Fibroblast of lung (primary cell): ENCODE results near the gene RHBDL3. TPM values are rescaled to one million over a fixed set of nuclear protein-coding genes. Genes with fewer than 3 reads are reported as not detected.

Experiments used
- DNase-seq, 2 donors: peaks; one replicate each; pipeline versions ENCODE4 v3.0.0 to v3.0.0-alpha.2; 2010; ENCODE audit warnings: low read depth in 2 of 2
- H2AFZ ChIP-seq: 2 replicates; pipeline ENCODE4 v1.5.1; 2012; ENCODE audit warnings: low read length, control low read depth, inconsistent platforms
- H3K27ac ChIP-seq: 2 replicates; pipeline ENCODE4 v1.5.1; 2011; ENCODE audit warnings: low read length, control low read depth; ENCODE audit not compliant: insufficient read depth
- H3K27me3 ChIP-seq: 2 replicates; pipeline ENCODE4 v1.5.1; 2011; ENCODE audit warnings: mild to moderate bottlenecking, low read length; ENCODE audit not compliant: control insufficient read depth, insufficient read depth
- H3K36me3 ChIP-seq: 2 replicates; pipeline ENCODE4 v1.5.1; 2011; ENCODE audit warnings: low read length; ENCODE audit not compliant: control insufficient read depth, insufficient read depth
- H3K4me1 ChIP-seq: 2 replicates; pipeline ENCODE4 v1.5.1; 2011; ENCODE audit warnings: low read length; ENCODE audit not compliant: control insufficient read depth, insufficient read depth; ENCODE audit errors: extremely low read depth
- H3K4me2 ChIP-seq: 2 replicates; pipeline ENCODE4 v1.5.1; 2011; ENCODE audit warnings: low read length, control low read depth; ENCODE audit not compliant: insufficient read depth; ENCODE audit errors: extremely low read depth
- H3K4me3 ChIP-seq, 4 experiments: fragments of 200-600 bp in 1 of 4; sonication (generic) in 1 of 4; replicated peaks in 1 of 4; 2 replicates each; pipeline ENCODE4 v1.5.1; 2011 to 2016; ENCODE audit warnings: low read length in 4 of 4, low read depth in 3 of 4, mild to moderate bottlenecking in 3 of 4, control low read depth in 2 of 4, inconsistent platforms in 1 of 4, mixed read lengths in 1 of 4; ENCODE audit not compliant: insufficient read depth in 1 of 4; ENCODE audit errors: control extremely low read depth in 1 of 4
- H3K79me2 ChIP-seq: 2 replicates; pipeline ENCODE4 v1.5.1; 2012; ENCODE audit warnings: mild to moderate bottlenecking, low read length, inconsistent platforms; ENCODE audit not compliant: control insufficient read depth, insufficient read depth
- H3K9ac ChIP-seq: 2 replicates; pipeline ENCODE4 v1.5.1; 2011; ENCODE audit warnings: mild to moderate bottlenecking, low read length, control low read depth; ENCODE audit not compliant: insufficient read depth
- H3K9me3 ChIP-seq: 2 replicates; pipeline ENCODE4 v1.5.1; 2012; ENCODE audit warnings: low read depth, low read length; ENCODE audit not compliant: control insufficient read depth, insufficient read depth
- H4K20me1 ChIP-seq: 2 replicates; pipeline ENCODE4 v1.5.1; 2011; ENCODE audit warnings: low read length; ENCODE audit not compliant: control insufficient read depth, insufficient read depth; ENCODE audit errors: extremely low read depth
- EZH2 ChIP-seq: IDR thresholded peaks from 2 replicates; pipeline ENCODE4 v1.5.1; 2012; ENCODE audit warnings: low read length, control low read depth, mild to moderate bottlenecking; ENCODE audit errors: missing control alignments
- polyA plus RNA-seq, 2 donors: library from polyadenylated mRNA; depleted of rRNA in 1 of 2; stranded (reverse) in 1 of 2; unstranded in 1 of 2; fragments of >200 nt; gene quantifications; 2 replicates each; pipeline ENCODE4 v1.2.1, GENCODE V29; 2011 to 2012; ENCODE audit warnings: missing spikeins in 1 of 2
- total RNA-seq: library from RNA; depleted of rRNA; stranded (reverse); fragments of >200 nt; gene quantifications from 2 replicates; pipeline ENCODE4 v1.2.1, GENCODE V29; 2014
- TF ChIP-seq, protein P1 (sequence below), 2 donors: IDR thresholded peaks in 1 of 2; conservative IDR thresholded peaks in 1 of 2; 1 replicate in 1 of 2; 2 replicates in 1 of 2; pipeline ENCODE4 v1.5.1; 2011 to 2012; ENCODE audit warnings: low read length in 2 of 2, control low read depth in 1 of 2, inconsistent platforms in 1 of 2, low read depth in 1 of 2, mild to moderate bottlenecking in 1 of 2

RHBDL3 gene
- total and polyA plus RNA-seq, 2 donors (not counting 1 experiment from before 2014, with no cell fraction given), result 0.17 to 0.43 TPM

DNA sequence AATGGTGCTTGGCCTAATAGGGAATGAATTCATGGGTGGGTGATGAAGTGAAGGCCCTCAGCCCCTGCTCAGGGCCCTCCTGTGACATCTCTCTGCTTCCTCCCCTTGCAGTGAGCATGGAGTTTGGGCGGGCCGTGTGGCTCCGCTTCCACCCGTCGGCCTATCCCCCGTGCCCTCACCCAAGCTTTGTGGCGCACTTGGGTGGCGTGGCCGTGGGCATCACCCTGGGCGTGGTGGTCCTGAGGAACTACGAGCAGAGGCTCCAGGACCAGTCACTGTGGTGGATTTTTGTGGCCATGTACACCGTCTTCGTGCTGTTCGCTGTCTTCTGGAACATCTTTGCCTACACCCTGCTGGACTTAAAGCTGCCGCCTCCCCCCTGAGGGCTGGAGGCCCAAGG is 55.2 kb downstream of the RHBDL3 start:
- H2AFZ ChIP-seq, result no peak overlapping the region
- H3K9ac ChIP-seq, result no peak overlapping the region
- H3K27me3 ChIP-seq, result no peaks in the 10 kb centered on the region
- H3K27ac ChIP-seq, result no peak overlapping the region
- no peak overlapping the region for H3K4me2 ChIP-seq
- H3K4me1 ChIP-seq, result no peaks in the 10 kb centered on the region
- no peaks in the 10 kb centered on the region for H3K79me2 ChIP-seq
- H3K36me3 ChIP-seq, result no peaks in the 10 kb centered on the region
- no peak overlapping the region for H3K4me3 ChIP-seq
- H4K20me1 ChIP-seq, result no peaks in the 10 kb centered on the region
- TF ChIP-seq, protein P1, sequence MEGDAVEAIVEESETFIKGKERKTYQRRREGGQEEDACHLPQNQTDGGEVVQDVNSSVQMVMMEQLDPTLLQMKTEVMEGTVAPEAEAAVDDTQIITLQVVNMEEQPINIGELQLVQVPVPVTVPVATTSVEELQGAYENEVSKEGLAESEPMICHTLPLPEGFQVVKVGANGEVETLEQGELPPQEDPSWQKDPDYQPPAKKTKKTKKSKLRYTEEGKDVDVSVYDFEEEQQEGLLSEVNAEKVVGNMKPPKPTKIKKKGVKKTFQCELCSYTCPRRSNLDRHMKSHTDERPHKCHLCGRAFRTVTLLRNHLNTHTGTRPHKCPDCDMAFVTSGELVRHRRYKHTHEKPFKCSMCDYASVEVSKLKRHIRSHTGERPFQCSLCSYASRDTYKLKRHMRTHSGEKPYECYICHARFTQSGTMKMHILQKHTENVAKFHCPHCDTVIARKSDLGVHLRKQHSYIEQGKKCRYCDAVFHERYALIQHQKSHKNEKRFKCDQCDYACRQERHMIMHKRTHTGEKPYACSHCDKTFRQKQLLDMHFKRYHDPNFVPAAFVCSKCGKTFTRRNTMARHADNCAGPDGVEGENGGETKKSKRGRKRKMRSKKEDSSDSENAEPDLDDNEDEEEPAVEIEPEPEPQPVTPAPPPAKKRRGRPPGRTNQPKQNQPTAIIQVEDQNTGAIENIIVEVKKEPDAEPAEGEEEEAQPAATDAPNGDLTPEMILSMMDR (conservative IDR thresholded peaks at IDR 0.05 in 1 of 2, IDR thresholded peaks at IDR 0.05 in 1 of 2; ENCODE audit: low read depth in 1 of 2, low read length in 2 of 2), result no peak
- TF ChIP-seq EZH2, result no peak
- no peak for DNase-seq
- no peaks in the 10 kb centered on the region for H3K9me3 ChIP-seq

DNA sequence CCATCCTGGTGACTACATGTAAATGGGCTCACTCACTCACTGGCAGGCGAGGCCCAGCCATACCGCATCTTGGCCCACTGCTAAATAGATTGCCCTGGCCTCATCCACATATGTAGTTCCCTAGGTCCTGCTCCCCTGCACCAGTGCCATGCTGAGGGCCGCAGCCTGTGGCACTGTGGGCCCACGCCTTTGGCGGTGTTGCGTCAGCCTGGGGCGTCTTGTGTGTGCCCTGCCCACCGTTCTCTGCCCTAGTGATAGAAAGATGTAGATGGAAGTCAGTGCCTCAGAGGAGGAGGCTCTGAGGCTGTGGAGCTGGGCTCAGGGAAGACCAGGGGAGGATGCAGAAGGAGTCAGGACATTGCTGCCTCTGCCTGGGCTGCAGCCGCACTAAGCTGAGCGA is 57.4 kb downstream of the RHBDL3 start:
- no peaks in the 10 kb centered on the region for H3K79me2 ChIP-seq
- TF ChIP-seq EZH2, result no peak
- TF ChIP-seq, protein P1 (conservative IDR thresholded peaks at IDR 0.05 in 1 of 2, IDR thresholded peaks at IDR 0.05 in 1 of 2; ENCODE audit: low read depth in 1 of 2, low read length in 2 of 2), result no peak

DNA sequence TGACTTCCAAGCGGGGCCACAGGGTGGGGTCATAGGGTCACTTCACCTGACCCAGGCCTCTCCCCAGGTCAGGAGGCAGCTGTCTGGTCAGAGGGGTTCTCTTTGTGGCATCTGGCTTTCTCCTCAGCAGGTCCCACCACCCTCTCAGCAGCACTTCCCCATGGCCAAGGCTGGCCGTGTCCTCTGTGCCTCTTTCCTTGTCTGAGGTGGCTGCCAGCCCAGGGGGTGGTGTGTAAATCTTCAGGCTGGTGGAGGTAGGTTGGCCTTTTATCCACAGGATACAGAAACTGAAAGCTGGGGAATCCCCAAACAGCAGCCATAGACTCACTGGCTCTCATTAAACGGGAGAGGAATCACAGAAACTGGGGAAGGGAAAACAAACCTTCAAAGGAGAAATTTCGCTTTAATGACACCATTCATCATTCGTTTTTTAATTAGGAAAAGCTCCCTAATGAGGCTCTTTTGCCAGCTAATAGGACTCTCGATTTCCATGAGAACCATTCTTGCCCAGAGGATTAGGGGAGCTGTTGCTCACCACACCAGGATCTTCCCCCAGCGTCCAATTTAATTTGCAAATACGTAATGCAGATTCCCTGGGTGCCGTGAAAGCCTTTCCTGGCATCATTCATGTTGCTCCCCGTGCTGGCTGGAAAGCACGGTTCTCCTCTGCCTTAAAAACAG is 58.3 kb downstream of the RHBDL3 start:
- H3K4me2 ChIP-seq, result peak overlapping the region; percentile 64
- peak in 1 of 2 donors; percentile 20 for DNase-seq
- no peak overlapping the region for H3K9ac ChIP-seq

More for the DNA sequence above, 57.4 kb downstream of the RHBDL3 start:
- no peak overlapping the region for H3K4me3 ChIP-seq
- H2AFZ ChIP-seq, result no peak overlapping the region
- H3K9me3 ChIP-seq, result no peaks in the 10 kb centered on the region
- DNase-seq, result no peak
- H4K20me1 ChIP-seq, result no peaks in the 10 kb centered on the region
- H3K4me2 ChIP-seq, result no peak overlapping the region
- no peaks in the 10 kb centered on the region for H3K4me1 ChIP-seq
- H3K9ac ChIP-seq, result no peak overlapping the region
- H3K36me3 ChIP-seq, result no peaks in the 10 kb centered on the region
- no peaks in the 10 kb centered on the region for H3K27me3 ChIP-seq
- H3K27ac ChIP-seq, result no peak overlapping the region

More for the DNA sequence above, 58.3 kb downstream of the RHBDL3 start:
- H2AFZ ChIP-seq, result peak overlapping the region; percentile 69
- TF ChIP-seq EZH2, result no peak
- TF ChIP-seq, protein P1 (conservative IDR thresholded peaks at IDR 0.05 in 1 of 2, IDR thresholded peaks at IDR 0.05 in 1 of 2; ENCODE audit: low read depth in 1 of 2, low read length in 2 of 2), result no peak
- no peaks in the 10 kb centered on the region for H3K36me3 ChIP-seq
- no peaks in the 10 kb centered on the region for H3K79me2 ChIP-seq
- H3K4me1 ChIP-seq, result no peaks in the 10 kb centered on the region
- H3K27me3 ChIP-seq, result no peaks in the 10 kb centered on the region
- H3K9me3 ChIP-seq, result no peaks in the 10 kb centered on the region
- H3K27ac ChIP-seq, result no peak overlapping the region
- peak overlapping the region in 1 of 4 experiments; percentile 2 for H3K4me3 ChIP-seq
- no peaks in the 10 kb centered on the region for H4K20me1 ChIP-seq
